HFFc6 (cell line): ENCODE results near the gene CYP4B1. TPM values are rescaled to one million over a fixed set of nuclear protein-coding genes. Genes with fewer than 3 reads are reported as not detected.

Experiments used
- DNase-seq: peaks from one replicate; pipeline ENCODE4 v3.0.0-alpha.2; 2018
- H3K27ac Mint-ChIP-seq: 2 replicates; pipeline ENCODE4 v1.8.0; 2020; ENCODE audit warnings: mild to moderate bottlenecking, mixed read lengths
- H3K27me3 Mint-ChIP-seq: 2 replicates; pipeline ENCODE4 v1.8.0; 2021; ENCODE audit warnings: mild to moderate bottlenecking, moderate library complexity, mixed read lengths; ENCODE audit not compliant: insufficient read depth
- H3K36me3 Mint-ChIP-seq: 2 replicates; pipeline ENCODE4 v1.8.0; 2021; ENCODE audit warnings: low read depth, mixed read lengths
- H3K4me1 Mint-ChIP-seq: 2 replicates; pipeline ENCODE4 v1.8.0; 2020; ENCODE audit warnings: low read depth, mixed read lengths
- H3K4me3 Mint-ChIP-seq: 2 replicates; pipeline ENCODE4 v1.8.0; 2020; ENCODE audit warnings: mild to moderate bottlenecking, moderate library complexity, mixed read lengths
- H3K9me3 Mint-ChIP-seq: 2 replicates; pipeline ENCODE4 v1.8.0; 2020; ENCODE audit warnings: mild to moderate bottlenecking, mixed read lengths
- total RNA-seq, 6 experiments: library from RNA; stranded (reverse); fragmentation: NEBNext Ultra II Directional; extraction: Animal tissue kit (Norgen Biotek cat#: 25700); gene quantifications; 2 replicates in 1 of 6; 3 replicates in 5 of 6; pipeline ENCODE4 v1.2.3, GENCODE V29; 2021
- TF ChIP-seq, protein P1 (sequence below): fragments of 200-600 bp; sonication (generic); IDR thresholded peaks from 2 replicates; pipeline ENCODE4 v1.5.0; 2021; ENCODE audit warnings: antibody characterized with exemption, mild to moderate bottlenecking

CYP4B1 gene
- total RNA-seq, 6 experiments from 2014 or later = not detected

DNA sequence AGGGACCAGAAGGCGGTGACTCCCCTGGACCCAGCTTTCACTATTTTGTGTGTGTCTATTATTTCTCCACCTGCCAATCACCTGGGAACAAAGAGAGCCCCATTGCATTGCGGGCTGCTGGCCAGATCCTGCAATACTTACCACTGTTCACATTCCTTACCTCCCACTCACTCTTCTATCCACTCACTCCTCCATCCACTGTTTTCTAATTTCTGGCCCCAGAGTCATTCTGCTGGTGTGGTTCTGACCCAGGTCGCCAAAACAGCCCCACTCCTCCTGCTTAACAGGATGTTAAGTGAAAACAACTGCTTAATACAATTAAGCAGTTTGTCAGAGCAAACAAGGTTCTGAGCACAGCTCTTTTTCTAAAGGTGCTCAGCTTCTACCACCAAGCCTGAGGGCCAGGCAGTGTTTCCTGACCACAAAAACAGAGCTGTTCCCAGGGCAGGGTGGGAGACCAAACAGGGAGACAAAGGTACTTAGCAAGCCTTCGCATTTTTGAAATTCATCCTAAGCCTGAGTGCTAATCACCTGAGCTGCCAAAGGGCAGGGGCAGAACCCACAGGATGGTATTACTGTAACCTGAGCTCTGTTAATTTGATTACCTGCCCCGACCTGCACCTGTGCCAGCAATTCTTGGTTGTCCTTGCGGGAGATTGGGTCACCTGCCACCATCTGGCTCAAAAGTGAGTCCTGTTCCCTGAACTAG, 41.4 kb upstream of the CYP4B1 start:
- no peaks in the 10 kb centered on the region for H3K9me3 Mint-ChIP-seq
- no peaks in the 10 kb centered on the region for H3K36me3 Mint-ChIP-seq
- DNase-seq = no peak
- H3K4me3 Mint-ChIP-seq = no peak overlapping the region
- TF ChIP-seq, protein P1, sequence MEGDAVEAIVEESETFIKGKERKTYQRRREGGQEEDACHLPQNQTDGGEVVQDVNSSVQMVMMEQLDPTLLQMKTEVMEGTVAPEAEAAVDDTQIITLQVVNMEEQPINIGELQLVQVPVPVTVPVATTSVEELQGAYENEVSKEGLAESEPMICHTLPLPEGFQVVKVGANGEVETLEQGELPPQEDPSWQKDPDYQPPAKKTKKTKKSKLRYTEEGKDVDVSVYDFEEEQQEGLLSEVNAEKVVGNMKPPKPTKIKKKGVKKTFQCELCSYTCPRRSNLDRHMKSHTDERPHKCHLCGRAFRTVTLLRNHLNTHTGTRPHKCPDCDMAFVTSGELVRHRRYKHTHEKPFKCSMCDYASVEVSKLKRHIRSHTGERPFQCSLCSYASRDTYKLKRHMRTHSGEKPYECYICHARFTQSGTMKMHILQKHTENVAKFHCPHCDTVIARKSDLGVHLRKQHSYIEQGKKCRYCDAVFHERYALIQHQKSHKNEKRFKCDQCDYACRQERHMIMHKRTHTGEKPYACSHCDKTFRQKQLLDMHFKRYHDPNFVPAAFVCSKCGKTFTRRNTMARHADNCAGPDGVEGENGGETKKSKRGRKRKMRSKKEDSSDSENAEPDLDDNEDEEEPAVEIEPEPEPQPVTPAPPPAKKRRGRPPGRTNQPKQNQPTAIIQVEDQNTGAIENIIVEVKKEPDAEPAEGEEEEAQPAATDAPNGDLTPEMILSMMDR = no peak
- H3K27ac Mint-ChIP-seq = no peak overlapping the region
- H3K4me1 Mint-ChIP-seq = no peaks in the 10 kb centered on the region
- H3K27me3 Mint-ChIP-seq = peaks cover 4% of the 10 kb centered on the region

DNA sequence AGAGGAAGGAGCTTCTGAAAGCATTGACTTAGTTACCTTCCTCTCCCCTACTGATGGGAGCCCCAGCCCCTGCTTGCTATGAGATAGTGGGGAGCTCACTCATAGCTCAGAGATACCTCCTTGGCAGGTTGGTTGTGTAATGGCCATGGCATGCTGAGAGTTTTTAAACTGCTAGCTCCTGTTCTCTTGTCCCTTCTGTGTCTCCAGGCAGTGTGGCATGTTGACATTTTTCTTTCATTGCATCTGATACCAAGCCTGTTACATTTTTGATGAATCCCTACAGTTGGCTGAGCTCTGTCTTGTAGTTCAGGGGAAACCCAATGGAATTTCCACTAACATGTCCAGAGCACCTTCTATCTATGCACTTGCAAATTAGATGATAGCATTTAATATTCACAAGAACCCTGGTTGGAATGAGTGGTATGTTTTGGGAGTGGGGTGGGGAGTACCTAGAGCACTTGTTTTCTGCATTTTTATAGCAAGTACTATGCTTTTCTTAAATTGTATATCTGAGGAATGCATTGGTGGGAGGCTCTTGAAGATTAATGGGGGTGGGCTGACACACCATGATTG, 40.8 kb upstream of the CYP4B1 start:
- Mint-ChIP-seq H3K4me3 (no peak overlapping the region), H3K27ac (no peak overlapping the region), H3K27me3 (peaks cover 5% of the 10 kb centered on the region), H3K9me3 (no peaks in the 10 kb centered on the region), H3K36me3 (no peaks in the 10 kb centered on the region), H3K4me1 (no peaks in the 10 kb centered on the region)
- TF ChIP-seq, protein P1 = no peak
- no peak for DNase-seq

DNA sequence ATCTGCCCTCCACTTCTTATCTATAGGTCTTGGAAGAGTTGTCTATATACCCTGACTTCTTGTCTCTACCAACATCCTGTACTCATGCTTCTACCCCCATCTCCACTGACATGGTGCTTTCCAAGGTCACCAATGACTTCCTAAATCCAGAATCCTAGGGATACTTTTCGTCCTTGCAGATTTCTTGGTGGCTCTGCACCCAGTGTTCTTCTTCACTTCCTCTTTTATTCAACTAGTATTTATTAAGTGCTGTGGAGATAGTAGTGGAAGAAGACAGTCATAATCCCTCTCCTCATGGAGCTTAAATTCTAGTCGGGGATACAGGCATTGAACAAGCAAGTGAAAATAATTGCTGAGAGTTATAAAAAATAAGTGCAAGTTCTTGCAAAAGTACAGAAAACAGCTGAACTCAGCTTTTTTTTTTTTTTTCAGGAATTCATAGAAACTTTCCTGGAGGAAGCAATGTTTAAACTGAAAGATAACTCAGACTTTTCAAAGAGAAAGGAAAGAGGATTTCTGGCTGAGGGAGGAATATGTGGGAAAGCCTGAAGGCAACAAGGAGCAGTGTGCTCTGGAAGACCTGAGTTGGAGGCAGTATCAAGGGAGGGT, 38.2 kb upstream of the CYP4B1 start:
- TF ChIP-seq, protein P1 = no peak
- H3K27ac Mint-ChIP-seq = no peak overlapping the region
- H3K27me3 Mint-ChIP-seq = peaks cover 5% of the 10 kb centered on the region; the same call in 1 of the 2 replicates
- no peak for DNase-seq
- no peaks in the 10 kb centered on the region for H3K36me3 Mint-ChIP-seq
- no peak overlapping the region for H3K4me3 Mint-ChIP-seq
- no peaks in the 10 kb centered on the region for H3K9me3 Mint-ChIP-seq
- H3K4me1 Mint-ChIP-seq = no peaks in the 10 kb centered on the region

DNA sequence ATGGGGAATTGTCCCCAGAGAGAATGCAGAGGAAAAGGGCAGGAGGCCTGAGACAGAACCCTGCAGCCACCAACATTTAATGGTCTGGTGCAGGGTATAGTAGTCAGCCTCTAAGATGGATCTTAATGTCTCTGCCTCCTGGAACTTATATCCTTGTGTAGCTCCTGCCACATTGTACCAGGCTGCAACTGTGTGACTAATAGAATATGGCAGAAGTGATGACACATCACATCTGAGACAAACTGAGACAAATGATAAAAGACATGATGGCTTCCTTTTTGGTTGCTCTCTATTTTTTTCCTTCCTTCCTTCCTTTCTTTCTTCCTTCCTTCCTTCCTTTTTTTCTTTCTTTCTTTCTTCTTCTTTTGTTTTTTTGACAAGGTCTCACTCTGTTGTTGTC, 37.1 kb upstream of the CYP4B1 start:
- DNase-seq = no peak
- no peaks in the 10 kb centered on the region for H3K9me3 Mint-ChIP-seq
- H3K4me1 Mint-ChIP-seq = no peaks in the 10 kb centered on the region
- H3K36me3 Mint-ChIP-seq = no peaks in the 10 kb centered on the region
- H3K27me3 Mint-ChIP-seq = peaks cover 2% of the 10 kb centered on the region; the same call in 1 of the 2 replicates
- no peak overlapping the region for H3K27ac Mint-ChIP-seq
- H3K4me3 Mint-ChIP-seq = no peak overlapping the region
- TF ChIP-seq, protein P1 = no peak

DNA sequence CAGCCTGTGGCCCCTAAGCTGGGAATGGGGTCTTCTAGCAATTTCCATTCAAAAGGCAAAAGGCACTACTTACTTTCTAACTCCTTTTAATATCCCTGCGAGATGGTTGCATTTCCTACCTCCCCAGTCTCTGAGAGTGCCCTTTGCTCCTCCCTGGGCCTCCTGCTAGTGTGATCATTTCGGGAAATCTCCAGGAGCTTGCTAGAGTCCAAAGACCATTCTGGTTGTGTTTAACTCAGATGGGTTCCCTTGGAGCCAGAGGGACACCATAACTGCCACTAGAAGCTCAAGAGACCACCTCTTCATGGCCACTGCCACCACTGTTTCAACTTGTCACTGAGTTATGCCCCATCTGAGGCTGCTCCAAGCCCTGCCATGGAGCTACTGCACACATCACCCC, 34.4 kb upstream of the CYP4B1 start:
- Mint-ChIP-seq H3K9me3 (peaks cover 13% of the 10 kb centered on the region), H3K36me3 (no peaks in the 10 kb centered on the region), H3K27me3 (peaks cover 2% of the 10 kb centered on the region; the same call in 1 of the 2 replicates), H3K4me3 (no peak overlapping the region), H3K4me1 (no peaks in the 10 kb centered on the region), H3K27ac (no peak overlapping the region)
- TF ChIP-seq, protein P1 = no peak
- DNase-seq = no peak
